ENCODE measurements around the gene CNTN4. TPM values are rescaled to one million over a fixed set of nuclear protein-coding genes. Genes with fewer than 3 reads are reported as not detected.

The CNTN4 gene
- total and polyA plus RNA-seq, 2 of the 8 experiments (the other 6 are each of a cell fraction or from before 2014, with no cell fraction given), result 0.41 to 2.2 TPM

GRCh38 chr3:3085782-3086181 is 987.1 kb downstream of the CNTN4 start:
- H2AFZ ChIP-seq (ENCODE audit: low read length), result no peak overlapping the region
- no peak overlapping the region for H3K27ac ChIP-seq (ENCODE audit: low read depth, low read length)
- no peak overlapping the region for H4K8ac ChIP-seq (ENCODE audit: extremely low read depth, insufficient read depth, low read length)
- TF ChIP-seq EZH2 (IDR thresholded peaks at IDR 0.05; ENCODE audit: low read depth, low read length, severe bottlenecking) (no peak), YY1 (IDR thresholded peaks at IDR 0.05; ENCODE audit: low read depth, low read length) (no peak), CTBP2 (IDR thresholded peaks at IDR 0.05; ENCODE audit: borderline replicate concordance, insufficient read depth, insufficient read length, low read length) (no peak), MAFK (IDR thresholded peaks at IDR 0.05; ENCODE audit: low read depth, low read length) (no peak), FOSL1 (IDR thresholded peaks at IDR 0.05; ENCODE audit: insufficient read depth, low read depth, low read length) (no peak), ASH2L (IDR thresholded peaks at IDR 0.05; ENCODE audit: low read length) (no peak), CHD1 (IDR thresholded peaks at IDR 0.05; ENCODE audit: low read depth, low read length) (no peak), POLR2AphosphoS5 (IDR thresholded peaks at IDR 0.05; ENCODE audit: low read depth, low read length) (no peak)
- 85% methylated on average over 6 of the region's 6 CpGs; no CpG with 5 or more reads in 1 of the 2 experiments for WGBS, 2 experiments (ENCODE audit: extremely low coverage in 1 of 2, insufficient coverage in 1 of 2, insufficient read length in 1 of 2, insufficient replicate concordance in 2 of 2, low coverage in 1 of 2, low lambda C conversion rate in 2 of 2, missing lambda C conversion rate in 1 of 2)
- H3K36me3 ChIP-seq (ENCODE audit: control insufficient read depth in 2 of 4, insufficient read depth in 4 of 4, low read length in 3 of 4), result no peaks in the 10 kb centered on the region
- FAIRE-seq (no peak), DNase-seq (ENCODE audit: low read depth in 1 of 2, low spot score in 2 of 2) (no peak)
- H3K79me2 ChIP-seq (ENCODE audit: control insufficient read depth in 1 of 2, insufficient read depth in 2 of 2, low read length in 2 of 2), result no peaks in the 10 kb centered on the region
- ChIA-PET CTCF (ENCODE audit: partially characterized antibody) (no interaction called here), POLR2A (ENCODE audit: partially characterized antibody) (interaction anchor here (1.3 kb wide), 1 partner anchor 9 kb away, joined by 3 read pairs; no protein-coding TSS in a partner anchor)
- H3K27me3 ChIP-seq (replicated peaks in 1 of 4; ENCODE audit: control insufficient read depth in 3 of 4, extremely low read depth in 1 of 4, insufficient read depth in 3 of 4, low read length in 3 of 4), result no peaks in the 10 kb centered on the region
- no peaks in the 10 kb centered on the region for H3K79me1 ChIP-seq (ENCODE audit: low read depth, low read length)
- no peak overlapping the region for H3K18ac ChIP-seq (ENCODE audit: extremely low read depth, low read length)
- no peak overlapping the region for H2BK15ac ChIP-seq (ENCODE audit: low read length)
- H3K9me3 ChIP-seq (ENCODE audit: insufficient read depth in 2 of 2, low read depth in 1 of 2, low read length in 1 of 2), result no peaks in the 10 kb centered on the region
- no peak overlapping the region for H3K23ac ChIP-seq (ENCODE audit: insufficient read length)
- no peak overlapping the region for H2BK120ac ChIP-seq (replicated peaks; ENCODE audit: low read depth, low read length)
- no peak overlapping the region for H3K4me3 ChIP-seq (ENCODE audit: extremely low read depth in 1 of 4, insufficient read depth in 2 of 4, low read depth in 3 of 4, low read length in 4 of 4)
- no peak overlapping the region for H2BK20ac ChIP-seq (ENCODE audit: low read length)
- H3K4me2 ChIP-seq (ENCODE audit: insufficient read depth in 1 of 2, low read depth in 2 of 2, low read length in 2 of 2), result no peak overlapping the region
- peaks cover 0 to 9% (median 2%) of the 10 kb centered on the region in 4 experiments; a peak in 3 of 7 replicates for H3K4me1 ChIP-seq (replicated peaks in 1 of 4; ENCODE audit: control insufficient read depth in 3 of 4, insufficient read depth in 4 of 4, low read length in 3 of 4)
- no peak overlapping the region for H3K4ac ChIP-seq (replicated peaks; ENCODE audit: insufficient read length, low read depth, low read length)
- no peak overlapping the region for H3K9ac ChIP-seq (replicated peaks in 1 of 4; ENCODE audit: extremely low read depth in 1 of 4, low read depth in 3 of 4, low read length in 3 of 4)
- no peak overlapping the region for H4K5ac ChIP-seq (ENCODE audit: insufficient read length, low read depth, low read length)
- H4K91ac ChIP-seq (replicated peaks; ENCODE audit: insufficient read length, low read length), result no peak overlapping the region
- H2BK12ac ChIP-seq (ENCODE audit: low read depth, low read length), result no peak overlapping the region
- no peak overlapping the region for H3K14ac ChIP-seq (ENCODE audit: insufficient read length)
- no peak overlapping the region for H2AK5ac ChIP-seq (ENCODE audit: low read depth, low read length)
- no peak overlapping the region for H2BK5ac ChIP-seq (ENCODE audit: low read depth, low read length)
- H3K56ac ChIP-seq (replicated peaks; ENCODE audit: insufficient read length, low read depth, low read length), result no peak overlapping the region
- no peaks in the 10 kb centered on the region for H4K20me1 ChIP-seq (replicated peaks in 1 of 2; ENCODE audit: control insufficient read depth in 1 of 2, insufficient read depth in 2 of 2, low read length in 2 of 2)
- no peaks in the 10 kb centered on the region for H3K23me2 ChIP-seq (ENCODE audit: low read depth, low read length)
